NOMO-1 (cell line): ENCODE data around the gene EPX.

Experiments
- DNase-seq, 2 experiments: peaks; one replicate each; lab custom pipeline; 2025; ENCODE audit not compliant: unreplicated experiment in 2 of 2; lab: John Stamatoyannopoulos, UW

EPX gene

DNA sequence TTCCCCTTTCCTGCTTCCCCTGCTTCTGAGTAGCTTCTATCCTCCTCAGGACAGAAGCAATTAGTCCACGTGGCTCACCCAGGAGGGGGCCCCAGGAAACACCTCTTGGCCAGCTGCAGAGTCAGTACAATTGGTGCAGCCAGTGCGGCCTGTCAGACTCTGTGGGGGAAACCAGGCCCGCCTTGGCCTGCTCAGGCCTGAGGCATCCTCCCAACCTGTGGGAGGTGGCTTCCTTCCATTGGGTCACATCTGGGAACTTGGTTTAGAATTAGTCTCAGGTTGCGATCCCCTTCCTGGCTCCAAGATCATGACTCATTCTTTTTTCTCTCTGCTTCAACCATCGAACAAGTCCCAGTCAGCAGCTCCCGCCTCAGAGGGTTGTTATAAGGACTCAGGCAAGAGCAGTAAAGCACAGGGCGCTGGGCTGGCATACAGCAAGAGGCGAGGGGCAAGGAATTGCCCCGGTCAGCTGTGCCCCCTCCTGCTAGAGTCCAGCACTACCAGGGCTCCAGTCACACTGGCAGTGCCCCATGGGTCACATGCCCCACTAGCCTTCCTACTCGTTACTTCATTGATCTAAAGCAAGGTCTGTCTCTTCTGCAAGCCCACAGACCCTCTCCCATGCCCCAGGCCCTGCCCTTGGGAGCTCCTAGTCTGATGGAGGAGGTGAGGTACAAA lies 8.1 kb upstream of the EPX start:
- peak; percentile 15 to 33 for DNase-seq

DNA sequence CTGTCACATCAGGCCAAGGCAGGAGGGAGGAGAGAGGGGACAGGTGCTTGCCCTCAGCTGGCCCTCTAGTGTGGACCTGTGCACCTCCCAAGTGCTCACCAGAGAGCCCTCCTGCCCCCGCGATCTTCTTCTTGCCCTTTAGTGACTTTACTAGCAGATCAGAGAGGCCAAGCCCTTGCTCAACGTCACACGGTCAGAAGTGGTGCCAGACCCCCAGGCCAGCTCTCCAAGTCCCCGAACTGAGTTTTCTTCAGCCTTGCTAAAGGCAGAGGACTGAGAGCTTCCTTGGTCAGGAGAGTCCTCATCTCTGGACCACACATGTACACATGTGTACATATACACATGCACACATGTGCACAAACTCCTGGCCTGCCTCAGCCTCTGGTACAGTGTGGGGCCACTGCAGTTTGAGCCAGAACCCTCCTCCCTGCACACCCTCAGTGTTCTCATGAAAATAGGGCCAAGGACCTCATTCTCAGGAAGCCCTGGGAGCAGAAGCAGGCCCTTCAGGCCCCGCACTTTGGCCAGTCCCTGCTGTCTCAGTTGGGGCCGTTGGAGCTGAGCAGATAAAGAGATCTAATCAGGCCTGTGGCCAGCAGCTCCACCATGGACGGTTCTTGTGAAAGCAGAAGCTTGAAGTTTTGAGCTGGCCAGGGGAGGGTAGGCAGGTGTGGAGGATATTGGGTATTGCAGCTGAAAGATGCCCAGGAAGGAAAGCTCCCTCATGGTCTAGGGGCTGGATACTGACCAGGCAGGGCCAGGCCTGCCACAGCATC lies 7.4 kb upstream of the EPX start:
- DNase-seq = no peak

DNA sequence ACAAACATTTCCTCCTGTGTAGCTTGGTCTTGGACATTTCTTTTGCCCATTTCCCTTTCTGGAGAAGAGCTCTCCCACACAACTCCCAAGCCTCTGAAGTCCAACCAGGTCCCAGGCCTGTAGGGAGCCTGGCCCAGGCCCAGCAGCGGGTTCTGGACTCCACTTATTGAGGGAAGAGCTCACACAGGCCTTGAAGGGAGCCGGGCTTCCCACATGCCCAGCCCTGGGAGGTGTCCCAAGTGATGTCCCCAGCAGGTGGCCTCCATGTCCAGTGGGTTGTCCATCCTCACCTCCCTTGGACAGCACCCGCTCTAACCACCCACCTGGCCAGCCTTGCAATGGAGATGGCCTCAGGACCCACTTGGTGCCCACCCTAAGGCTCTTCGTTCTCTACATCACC lies 5.9 kb upstream of the EPX start:
- DNase-seq = no peak

DNA sequence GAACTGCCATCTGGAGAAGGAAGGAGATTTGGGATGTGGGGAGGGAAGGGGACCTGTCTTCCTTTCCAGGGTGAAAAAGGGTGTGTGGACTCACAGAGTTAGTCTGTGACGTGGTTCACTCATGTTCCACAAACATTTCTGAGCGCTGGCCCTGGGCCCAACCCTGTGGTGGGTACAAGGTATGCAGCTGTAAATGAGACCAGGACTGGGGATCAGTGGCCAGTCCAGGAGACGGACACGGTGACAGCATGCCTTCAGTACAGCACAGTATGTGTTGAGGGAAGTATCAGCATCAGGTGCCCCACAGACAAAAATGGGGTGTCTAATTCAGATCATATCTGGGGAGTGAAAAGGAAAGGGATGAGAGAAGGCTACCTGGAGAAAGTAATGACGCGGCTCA lies 5.5 kb upstream of the EPX start:
- no peak for DNase-seq

DNA sequence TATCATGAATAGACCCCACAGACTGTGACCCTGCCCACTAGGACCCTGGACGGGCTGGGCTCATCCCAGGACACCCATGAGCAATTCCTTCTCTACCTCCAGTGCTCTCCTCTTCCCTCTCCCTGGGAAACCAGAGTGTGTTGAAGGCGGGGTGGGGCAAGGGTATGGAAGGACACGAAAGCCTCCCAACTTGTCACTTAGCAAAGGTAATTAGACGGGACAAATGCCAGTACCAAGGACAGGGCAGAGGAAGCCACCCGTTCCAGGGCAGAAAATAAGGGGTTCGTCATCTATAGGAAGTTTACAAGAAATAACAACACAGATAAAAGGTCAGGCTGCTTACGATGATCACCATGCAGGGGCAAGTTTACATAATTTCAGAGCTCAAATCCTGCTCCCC lies 4.9 kb upstream of the EPX start:
- no peak for DNase-seq

DNA sequence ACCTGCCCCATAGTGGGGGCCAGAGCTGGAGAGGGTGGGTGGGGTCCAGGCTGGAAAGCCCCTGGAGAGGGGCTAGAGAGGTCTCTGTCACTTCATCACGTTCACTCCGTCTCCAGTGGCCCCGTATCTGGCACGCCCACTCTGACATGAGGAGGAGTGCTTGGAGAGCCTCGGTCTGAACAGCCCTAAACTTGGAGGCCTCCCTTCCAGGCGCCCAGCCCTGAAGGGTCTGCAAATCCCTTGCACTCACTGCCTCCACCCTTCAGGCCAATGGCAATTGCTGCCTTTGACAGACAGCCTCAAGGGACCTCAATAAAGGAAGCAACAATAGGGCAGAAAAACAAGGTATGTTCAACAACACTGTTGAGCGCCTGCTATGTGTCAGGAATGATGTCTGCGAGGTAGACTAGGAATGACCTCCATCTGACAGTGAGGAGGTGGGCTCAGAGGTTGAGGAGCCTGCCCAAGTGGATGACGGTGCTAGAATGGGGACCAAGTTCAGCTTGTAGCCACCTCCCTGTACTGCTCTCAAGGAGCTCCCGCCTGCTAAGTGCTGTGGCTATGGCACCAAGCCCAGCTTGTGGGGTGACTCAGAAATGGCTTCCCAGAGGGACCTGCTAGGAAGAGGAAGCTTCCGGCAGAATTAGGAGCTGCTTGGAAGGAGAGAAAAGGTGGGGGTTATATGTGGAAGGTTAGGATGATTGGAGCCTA lies 2.9 kb upstream of the EPX start:
- no peak for DNase-seq

DNA sequence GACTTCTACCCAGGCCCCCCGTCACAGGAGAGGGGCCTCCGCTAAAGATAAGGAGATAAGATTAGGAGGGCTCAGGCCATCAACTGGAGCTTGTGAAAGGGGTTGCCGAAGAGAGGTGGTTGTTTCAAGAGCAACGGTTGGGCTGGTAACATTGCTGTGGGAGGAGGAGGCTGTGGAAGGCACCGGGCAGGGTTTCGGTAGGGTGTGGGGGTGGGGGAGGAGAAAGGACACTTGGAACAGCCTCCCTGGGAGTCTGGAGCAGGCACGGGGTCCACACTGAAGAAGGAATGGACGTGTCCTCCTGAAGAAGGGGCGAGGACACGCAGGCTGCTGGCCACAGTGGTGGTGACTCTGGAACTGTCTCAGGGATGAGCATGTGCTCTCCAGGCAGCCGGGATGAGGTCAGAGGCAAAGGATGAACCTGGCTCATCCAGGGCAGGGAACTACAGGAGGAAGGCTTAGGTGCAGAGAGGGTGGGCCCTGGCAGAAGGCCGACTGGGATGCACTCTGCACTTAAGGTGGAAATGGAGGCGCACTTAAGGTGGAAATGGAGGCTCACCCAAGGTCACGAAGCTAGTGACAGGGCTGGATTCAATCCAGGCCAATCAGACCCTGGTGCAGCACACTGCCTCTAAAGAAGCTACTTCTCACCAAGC lies 1.2 kb upstream of the EPX start:
- DNase-seq = no peak

DNA sequence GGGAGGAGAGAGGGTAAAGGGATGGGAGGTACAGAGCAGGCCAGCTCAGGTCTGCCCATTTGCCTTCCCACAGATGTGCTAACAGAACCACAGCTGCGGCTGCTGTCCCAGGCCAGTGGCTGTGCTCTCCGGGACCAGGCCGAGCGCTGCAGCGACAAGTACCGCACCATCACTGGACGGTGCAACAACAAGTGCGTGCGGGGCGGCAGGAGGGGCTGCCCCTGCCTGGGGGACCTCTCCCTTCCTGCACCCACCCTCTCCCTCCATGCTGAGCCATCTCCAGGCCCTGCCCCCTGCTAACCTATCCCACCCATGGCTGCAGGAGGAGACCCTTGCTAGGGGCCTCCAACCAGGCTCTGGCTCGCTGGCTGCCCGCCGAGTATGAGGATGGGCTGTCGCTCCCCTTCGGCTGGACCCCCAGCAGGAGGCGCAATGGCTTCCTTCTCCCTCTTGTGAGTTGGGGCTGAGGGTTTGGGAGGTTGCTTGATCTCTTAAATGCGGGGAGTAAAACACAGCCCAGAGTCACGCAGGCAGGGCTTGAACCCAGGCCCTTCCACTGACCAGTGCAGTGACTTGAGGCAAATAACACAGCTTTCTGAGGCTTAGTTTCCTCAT lies 1.2 kb downstream of the EPX start:
- no peak for DNase-seq

DNA sequence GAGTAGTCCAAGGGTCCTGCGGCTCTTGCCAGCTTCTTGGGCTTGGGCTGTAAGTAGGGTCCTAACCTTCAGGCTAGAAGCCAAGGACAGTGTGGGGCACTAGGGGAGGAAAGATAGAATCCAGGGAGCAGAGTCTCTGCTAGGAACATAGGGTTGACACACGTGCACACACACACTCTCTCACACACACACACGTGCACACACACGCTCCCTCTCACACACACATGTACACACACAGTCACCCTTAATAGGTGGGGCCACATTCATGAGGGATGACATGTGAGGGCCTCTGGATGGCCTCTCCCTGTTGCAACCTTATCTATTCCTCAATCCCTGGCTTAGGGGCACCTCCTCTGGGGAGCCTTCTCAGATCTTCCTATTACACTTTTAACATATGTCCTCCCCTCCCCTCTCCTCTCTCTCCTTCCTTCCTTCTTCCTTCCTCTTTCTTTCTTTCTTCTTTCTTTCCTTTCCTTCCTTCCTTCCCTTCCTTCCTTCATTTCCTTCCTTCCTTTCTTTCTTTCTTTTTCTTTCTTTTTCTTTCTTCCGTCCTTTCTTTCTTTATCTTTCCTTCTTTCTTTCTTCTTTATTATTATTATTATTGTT lies 3.1 kb downstream of the EPX start:
- DNase-seq = no peak

DNA sequence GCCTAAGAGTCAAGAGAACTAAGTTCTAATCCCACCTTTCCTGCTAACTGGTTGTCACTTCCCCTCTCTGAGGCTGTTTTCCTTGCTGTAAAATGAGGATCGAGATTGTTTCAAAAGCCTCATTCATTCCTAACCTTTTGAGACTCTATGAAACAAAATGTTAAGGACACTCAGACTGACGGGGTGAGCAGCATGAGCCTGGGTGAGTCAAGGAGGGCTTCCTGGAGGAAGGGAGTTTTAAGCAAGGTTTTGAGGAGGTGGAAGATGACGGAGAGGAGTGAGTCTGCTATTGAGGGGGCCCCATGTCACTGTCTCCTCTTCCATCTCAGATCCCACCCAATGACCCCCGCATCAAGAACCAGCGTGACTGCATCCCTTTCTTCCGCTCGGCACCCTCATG lies 4.1 kb downstream of the EPX start:
- DNase-seq = no peak

DNA sequence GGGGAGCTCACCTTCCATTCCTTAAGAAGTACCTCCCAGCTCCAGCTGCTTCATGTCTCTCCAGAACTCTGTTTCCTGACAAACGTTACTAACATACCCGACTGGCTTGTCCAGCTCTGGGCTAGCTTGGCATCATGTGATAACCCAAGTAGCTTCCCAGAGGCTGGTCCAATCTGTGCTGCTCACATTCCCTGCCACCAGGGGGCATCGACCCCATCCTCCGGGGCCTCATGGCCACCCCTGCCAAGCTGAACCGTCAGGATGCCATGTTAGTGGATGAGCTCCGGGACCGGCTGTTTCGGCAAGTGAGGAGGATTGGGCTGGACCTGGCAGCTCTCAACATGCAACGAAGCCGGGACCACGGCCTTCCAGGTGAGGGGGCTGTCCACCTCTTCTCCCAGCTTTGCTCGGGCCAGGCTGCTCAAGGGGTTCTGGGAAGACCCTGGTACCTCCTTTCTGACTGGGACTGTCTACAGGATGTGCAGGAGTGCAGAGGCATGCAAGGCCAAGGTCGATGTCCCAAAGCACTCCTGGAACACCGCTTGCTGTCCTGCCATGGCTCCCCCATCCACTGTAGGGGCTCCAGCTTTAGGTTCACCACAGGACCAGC lies 7.6 kb downstream of the EPX start:
- peak; percentile 43 to 63 for DNase-seq

DNA sequence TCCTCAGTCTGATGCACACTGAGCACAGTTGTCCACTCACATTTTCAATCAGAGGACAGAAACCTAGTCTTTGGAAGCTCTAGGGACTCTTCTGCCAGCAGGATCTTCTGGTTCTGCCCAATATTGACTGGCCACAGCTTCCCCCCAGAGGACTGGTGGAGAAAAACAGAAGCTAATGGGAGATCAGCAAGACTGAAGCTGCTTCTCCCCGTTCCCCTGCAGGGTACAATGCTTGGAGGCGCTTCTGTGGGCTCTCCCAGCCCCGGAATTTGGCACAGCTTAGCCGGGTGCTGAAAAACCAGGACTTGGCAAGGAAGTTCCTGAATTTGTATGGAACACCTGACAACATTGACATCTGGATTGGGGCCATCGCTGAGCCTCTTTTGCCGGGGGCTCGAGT lies 10.3 kb downstream of the EPX start:
- DNase-seq = no peak

DNA sequence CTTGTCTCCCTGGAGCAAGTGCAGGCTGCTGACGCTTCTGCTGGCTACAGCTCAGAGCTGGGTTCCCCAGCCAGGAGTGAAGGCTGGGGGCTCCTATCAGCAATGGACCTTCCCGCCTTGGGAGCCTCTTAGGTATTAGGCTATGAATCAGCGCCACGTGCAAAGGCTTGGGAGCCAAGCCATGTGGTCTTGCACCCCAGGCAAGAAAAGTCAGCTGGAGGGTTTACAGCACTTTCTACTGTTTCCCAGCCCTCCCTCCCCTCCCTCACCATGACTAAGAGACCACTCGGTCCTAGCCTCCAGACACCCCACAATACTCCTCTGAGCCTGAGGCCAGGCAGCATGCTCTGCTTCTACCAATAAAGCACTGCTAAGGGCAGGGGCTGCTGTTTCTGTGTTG lies 12.3 kb downstream of the EPX start:
- no peak for DNase-seq

DNA sequence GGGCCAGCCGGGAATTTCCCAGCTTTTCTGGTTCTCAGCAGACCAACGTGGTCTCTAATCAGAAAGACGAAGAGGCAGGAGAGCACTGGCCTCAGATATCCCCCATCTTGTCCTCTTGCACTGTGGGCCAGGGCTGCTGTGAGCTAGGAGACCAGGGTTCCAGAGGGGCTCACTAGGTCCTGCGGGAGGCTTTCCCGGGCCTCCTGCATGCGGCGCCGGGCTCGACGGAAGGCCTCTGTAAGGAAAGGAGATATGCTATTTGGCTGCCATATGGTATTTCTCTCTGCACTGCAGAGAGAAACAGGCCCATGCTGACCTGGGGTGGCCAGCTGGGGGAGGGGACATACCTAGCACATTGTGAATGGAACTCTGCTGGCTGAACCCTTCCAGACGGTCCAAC lies 13.4 kb downstream of the EPX start:
- no peak for DNase-seq

DNA sequence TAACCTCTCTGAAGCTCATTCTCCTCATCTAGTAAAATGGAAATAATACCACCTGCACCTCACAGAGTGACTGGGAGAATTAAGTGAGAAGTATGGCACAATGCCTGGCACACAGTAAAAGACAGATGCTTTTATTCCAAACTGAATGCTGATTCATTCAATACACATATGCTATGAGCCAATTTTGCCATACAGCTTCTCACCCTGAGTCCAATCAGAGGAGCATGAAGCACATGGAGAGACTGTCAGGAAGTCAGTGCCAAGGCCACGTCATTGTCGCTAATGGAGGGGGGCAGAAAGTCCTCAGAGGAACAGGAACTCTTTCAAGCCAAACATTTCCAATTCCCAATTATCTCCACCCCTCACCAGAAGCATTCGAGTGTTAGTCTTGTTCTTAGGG lies 14.9 kb downstream of the EPX start:
- no peak for DNase-seq

DNA sequence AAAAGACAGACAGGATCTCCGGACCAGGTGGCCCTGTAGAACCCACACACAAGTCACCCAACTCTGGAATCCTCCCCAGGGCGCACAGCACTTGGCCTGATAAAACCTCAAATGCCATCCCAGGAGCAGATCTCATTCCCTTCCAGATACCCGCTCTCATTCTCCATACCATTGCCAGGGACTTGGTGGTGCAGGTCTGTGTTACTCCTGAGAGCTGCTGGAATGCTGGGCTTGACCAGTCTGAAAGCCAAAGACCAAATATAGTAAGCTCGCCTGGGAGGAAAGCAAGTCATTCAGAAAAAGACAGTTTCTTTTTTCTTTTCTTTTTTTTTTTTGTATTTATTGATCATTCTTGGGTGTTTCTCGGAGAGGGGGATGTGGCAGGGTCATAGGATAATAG lies 15.8 kb downstream of the EPX start:
- DNase-seq = no peak

DNA sequence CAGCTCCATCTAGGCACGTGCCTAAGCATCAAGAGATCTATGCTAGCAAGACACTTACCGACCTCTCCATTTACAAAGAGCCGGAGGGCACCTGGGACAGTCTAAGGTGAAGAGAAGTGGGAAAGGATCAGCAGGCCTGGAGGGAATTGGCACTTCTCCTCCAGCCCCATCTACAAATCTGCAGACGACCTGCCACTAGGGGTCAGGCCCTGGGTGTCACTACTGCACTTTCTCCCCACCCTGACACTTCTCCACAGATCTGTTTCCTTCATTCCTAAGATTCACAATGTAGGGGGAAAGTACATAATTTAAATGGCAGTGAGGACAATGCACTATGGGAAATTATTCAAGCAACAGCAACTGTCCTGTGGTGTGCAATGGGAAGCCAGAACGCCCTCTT lies 18.4 kb downstream of the EPX start:
- no peak for DNase-seq

DNA sequence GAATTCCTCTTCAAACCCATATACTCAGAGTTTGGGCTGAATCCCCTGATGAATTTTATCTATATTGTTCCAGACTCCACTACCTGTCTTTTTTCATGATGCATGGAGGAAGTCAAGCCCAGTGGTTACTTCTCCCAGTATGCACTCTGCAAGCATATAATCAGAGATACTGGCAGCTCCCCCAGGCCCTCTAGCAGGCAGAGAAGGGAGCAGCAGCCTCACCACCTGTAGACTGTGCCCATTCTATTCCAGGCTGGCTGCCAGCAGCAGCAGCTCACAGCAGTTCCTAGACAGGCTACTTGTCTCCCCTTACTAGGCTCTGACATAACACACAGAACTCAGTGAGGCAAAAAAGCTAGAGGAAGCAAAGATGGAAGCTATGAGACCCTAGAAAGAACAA lies 23.2 kb downstream of the EPX start:
- no peak for DNase-seq

DNA sequence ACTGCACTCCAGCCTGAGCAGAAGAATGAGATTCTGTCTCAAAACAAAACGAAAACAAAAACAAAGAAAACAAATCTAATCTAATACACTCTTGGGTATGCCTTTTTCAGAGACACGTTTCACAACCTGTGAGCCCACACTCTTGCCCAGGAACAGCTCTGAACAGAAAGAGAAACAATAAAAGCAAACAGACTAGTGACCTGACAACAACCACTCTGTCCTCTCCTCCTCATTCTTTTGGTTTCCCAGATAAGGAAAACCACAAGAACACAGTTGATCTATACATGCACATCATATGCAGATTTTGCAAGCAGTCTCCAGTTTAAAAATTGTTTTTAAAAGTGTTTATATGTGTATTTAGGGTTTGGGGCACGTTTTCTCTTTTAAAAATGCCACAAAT lies 25.2 kb downstream of the EPX start:
- DNase-seq = no peak
